Measurements from ENCODE around the gene CEP95.

CEP95 gene

DNA sequence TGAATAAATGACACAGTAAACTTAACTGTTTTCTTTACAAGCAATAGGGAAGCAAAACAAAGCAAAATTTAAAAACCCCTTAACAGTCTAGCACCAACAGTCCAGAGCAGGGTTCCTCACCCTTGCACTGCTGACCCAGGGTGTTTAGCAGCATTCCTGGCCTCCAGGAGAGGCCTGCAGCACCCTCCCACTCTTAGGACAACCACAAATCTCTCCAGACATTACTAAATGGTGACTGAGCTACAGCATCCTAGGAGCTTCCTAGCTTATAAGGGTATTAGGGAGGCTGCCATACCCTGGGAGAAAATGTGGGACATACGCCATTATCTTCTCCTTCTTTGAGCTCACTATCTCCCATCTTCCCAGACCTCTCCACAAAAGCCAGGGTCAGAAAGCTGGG is 25.8 kb upstream of the CEP95 start:
- no peak for TF ChIP-seq CTCF (IDR thresholded peaks at IDR 0.05; ENCODE audit: low read depth, low read length, missing control alignments)
- no peak for DNase-seq (ENCODE audit: extremely low read depth, low read depth)
- H3K4me3 ChIP-seq (replicated peaks; ENCODE audit: low read depth, low read length): no peak overlapping the region

- DNase-seq (ENCODE audit: extremely low read depth, low read depth): no peak
- H3K4me3 ChIP-seq (replicated peaks; ENCODE audit: low read depth, low read length): no peak overlapping the region
- TF ChIP-seq CTCF (IDR thresholded peaks at IDR 0.05; ENCODE audit: low read depth, low read length, missing control alignments): no peak
Measured at GRCh38 chr17:64484380-64484779, 22.4 kb upstream of the CEP95 start.

DNA sequence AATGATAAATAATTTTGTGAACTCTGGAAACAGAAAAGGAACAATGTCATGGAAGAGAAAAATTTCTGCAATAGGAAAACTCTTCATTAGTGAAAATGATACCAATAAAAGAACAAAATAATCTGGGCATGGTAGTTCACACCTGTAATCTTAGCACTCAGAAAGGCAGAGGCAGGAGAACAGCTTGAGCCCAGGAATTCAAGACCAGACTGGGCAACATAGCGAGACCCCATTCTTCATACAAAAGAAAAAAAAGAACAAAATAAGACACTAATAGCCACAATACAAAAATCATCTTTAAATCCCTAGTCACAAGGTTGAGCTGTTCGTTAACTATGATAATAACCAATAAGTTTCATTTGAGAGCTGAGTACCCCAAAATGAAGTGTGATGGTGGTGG is 18.5 kb upstream of the CEP95 start:
- no peak for TF ChIP-seq CTCF (IDR thresholded peaks at IDR 0.05; ENCODE audit: low read depth, low read length, missing control alignments)
- H3K4me3 ChIP-seq (replicated peaks; ENCODE audit: low read depth, low read length): no peak overlapping the region
- no peak for DNase-seq (ENCODE audit: extremely low read depth, low read depth)

GRCh38 chr17:64491034-64491860 is 15.5 kb upstream of the CEP95 start:
- no peak for DNase-seq (ENCODE audit: extremely low read depth, low read depth)
- peak; percentile 70 for TF ChIP-seq CTCF (IDR thresholded peaks at IDR 0.05; ENCODE audit: low read depth, low read length, missing control alignments)

DNA sequence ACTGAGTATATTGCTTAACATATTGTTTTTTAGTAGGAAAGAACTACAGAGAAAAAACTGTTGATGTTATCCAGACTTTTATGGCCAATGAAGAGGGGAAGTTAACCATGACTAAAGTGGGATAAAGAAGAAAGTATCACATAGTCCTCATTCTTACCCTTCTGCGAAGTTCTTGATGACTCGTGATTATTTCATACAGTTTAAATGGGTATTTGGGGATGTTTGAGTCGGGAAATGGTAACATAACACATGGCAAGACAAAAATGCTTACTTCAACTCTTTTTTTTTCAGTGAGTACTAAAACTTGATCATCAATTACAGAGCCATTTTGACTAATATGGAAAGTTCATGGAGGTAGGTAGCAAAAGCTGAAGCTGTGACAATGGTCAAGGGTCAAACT is 14.8 kb upstream of the CEP95 start:
- DNase-seq (ENCODE audit: extremely low read depth, low read depth): no peak
- no peak for TF ChIP-seq CTCF (IDR thresholded peaks at IDR 0.05; ENCODE audit: low read depth, low read length, missing control alignments)
- no peak overlapping the region for H3K4me3 ChIP-seq (replicated peaks; ENCODE audit: low read depth, low read length)

More at GRCh38 chr17:64491034-64491860, 15.5 kb upstream of the CEP95 start:
- H3K4me3 ChIP-seq (replicated peaks; ENCODE audit: low read depth, low read length): no peak overlapping the region

DNA sequence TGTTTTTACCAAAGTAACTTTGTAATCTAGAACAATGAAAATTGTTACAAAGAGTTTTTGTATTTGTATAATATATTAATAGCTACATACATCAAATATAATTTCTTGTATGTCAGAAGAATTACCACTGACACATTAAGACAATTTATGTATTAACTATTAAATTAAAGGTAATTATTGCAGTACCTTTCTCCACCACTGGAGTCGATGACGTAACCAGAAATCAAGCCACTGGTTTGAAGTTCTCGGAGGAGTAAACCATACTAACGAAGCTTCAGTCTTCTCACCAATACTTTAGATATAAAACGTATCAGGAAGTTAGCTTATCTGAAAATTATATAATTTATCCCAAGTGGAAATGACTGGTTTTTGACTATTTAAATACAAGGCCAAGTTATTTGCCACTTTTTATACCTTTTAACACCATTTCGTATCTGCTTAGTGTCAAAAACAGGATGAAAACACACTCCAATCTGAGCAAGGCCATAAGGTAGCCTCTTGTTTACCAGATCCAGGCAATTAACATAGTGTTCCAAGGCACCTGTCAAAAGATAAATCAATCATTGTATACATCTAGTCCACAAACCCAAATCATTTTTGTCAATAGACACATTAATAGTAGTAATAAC is 14.2 kb upstream of the CEP95 start:
- H3K4me3 ChIP-seq (replicated peaks; ENCODE audit: low read depth, low read length): no peak overlapping the region
- no peak for TF ChIP-seq CTCF (IDR thresholded peaks at IDR 0.05; ENCODE audit: low read depth, low read length, missing control alignments)
- no peak for DNase-seq (ENCODE audit: extremely low read depth, low read depth)
